SU-DHL-6 (cell line): Measurements from ENCODE around the gene ARIH1.

Source experiments
- EZH2phosphoT487 ChIP-seq: fragments of 200-600 bp; sonication (generic), shearing (Covaris generic); conservative IDR thresholded peaks from 2 replicates; pipeline ENCODE4 v1.6.1; 2018; ENCODE audit warnings: mild to moderate bottlenecking, antibody characterized with exemption, low read length, moderate library complexity, mixed read lengths
- TF ChIP-seq, protein P1 (sequence below): fragments of 200-600 bp; sonication (generic); IDR thresholded peaks from one replicate; pipeline ENCODE4 v1.5.1; 2017; ENCODE audit warnings: antibody characterized with exemption, mild to moderate bottlenecking, low read length, moderate library complexity; ENCODE audit not compliant: insufficient read depth, poor library complexity, severe bottlenecking

DNA sequence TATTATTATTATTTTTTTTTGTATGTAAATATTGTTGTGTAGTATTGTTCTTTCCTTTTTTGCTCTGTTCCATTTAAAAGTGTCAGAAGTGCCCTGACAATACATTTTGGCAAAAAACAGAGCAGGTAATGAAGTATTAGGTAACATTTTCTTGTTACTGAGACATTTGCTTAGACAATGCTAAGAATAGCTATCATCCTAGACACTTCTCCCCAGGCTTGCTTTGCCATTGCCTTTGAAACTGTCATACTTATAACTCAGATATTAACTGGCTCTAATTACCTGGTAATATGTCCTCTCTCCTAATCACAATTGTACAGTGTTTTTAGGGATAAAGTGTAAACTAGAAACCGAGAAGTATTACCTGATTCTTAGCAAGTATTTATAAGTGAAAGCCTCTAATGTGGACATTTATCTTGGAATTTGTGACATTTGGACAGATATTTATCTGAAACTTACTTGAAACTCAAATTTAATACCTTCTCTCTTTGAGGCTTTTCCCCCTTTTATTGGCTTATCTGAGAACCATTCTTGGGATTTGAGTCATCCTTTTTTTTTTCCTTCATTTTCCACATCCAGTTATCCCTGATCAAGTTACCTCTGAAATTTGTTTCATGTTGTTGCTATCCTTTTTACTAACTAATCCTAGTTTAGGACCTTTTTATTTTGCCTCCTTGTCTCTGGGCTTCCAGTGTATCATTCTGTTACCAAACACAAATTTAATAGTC lies 13.1 kb downstream of the ARIH1 start:
- TF ChIP-seq, protein P1, sequence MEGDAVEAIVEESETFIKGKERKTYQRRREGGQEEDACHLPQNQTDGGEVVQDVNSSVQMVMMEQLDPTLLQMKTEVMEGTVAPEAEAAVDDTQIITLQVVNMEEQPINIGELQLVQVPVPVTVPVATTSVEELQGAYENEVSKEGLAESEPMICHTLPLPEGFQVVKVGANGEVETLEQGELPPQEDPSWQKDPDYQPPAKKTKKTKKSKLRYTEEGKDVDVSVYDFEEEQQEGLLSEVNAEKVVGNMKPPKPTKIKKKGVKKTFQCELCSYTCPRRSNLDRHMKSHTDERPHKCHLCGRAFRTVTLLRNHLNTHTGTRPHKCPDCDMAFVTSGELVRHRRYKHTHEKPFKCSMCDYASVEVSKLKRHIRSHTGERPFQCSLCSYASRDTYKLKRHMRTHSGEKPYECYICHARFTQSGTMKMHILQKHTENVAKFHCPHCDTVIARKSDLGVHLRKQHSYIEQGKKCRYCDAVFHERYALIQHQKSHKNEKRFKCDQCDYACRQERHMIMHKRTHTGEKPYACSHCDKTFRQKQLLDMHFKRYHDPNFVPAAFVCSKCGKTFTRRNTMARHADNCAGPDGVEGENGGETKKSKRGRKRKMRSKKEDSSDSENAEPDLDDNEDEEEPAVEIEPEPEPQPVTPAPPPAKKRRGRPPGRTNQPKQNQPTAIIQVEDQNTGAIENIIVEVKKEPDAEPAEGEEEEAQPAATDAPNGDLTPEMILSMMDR: no peak
- TF ChIP-seq EZH2phosphoT487: no peak
